Stimulated activated CD4-positive, alpha-beta T cell treated with anti-CD3 and anti-CD28 coated beads, Interleukin-12 subunit alpha, Interleukin-12 subunit beta, amount 100 ng/mL, for 24 hours (primary cell): ENCODE results near the gene OSBPL9.
"Not testable (repeated sequence)": the region's sequence is repeated elsewhere in the genome, so short reads cannot be mapped to it uniquely, and the experiment has no call there.

Experiments
- DNase-seq, 2 experiments: peaks; one replicate each; pipeline ENCODE4 v3.0.0-alpha.2; 2020; ENCODE audit warnings: low read depth in 2 of 2

The OSBPL9 gene

GRCh38 chr1:51784997-51785421, 168.1 kb downstream of the OSBPL9 start:
- no peak for DNase-seq

DNA sequence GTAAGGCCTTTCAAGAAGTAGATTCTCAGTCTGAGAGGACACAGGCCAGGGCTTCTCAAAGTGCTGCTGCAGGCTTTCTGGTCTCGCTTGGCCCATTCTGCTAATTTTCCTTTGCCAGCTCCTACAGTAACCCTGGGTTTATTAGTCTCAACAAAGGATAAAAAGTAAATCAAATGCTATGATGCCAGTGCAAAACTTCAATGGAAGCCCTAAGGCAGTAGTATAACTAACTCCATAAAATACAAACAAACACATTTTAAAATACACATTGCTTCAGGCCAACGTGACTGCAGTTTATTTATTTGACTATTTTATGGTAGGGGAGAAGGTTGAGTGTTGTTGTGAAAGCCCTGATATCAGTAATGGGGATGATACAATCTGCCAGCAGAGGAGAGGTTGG, 172.0 kb downstream of the OSBPL9 start:
- DNase-seq, result no peak

GRCh38 chr1:51789342-51789741, 172.4 kb downstream of the OSBPL9 start:
- DNase-seq, result no peak

DNA sequence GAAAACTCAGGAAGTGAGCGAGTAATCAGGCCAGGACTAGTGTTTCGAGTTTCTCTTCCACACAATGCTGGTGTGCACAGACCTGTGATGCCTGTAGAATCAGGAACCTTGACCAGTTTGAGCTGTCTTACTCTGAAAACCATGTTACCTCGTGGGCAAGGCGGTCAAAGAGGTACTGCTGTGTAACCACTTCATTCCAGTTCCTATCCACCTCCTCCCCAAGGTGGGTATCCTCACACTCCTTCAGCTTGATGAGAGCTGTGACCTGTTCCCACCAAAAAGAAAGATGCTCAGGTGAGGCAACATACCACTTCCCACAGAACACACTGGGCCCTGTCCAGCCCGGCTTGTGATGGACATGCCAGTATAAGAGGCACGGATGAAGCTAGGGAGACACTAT, 173.5 kb downstream of the OSBPL9 start:
- DNase-seq, result no peak

DNA sequence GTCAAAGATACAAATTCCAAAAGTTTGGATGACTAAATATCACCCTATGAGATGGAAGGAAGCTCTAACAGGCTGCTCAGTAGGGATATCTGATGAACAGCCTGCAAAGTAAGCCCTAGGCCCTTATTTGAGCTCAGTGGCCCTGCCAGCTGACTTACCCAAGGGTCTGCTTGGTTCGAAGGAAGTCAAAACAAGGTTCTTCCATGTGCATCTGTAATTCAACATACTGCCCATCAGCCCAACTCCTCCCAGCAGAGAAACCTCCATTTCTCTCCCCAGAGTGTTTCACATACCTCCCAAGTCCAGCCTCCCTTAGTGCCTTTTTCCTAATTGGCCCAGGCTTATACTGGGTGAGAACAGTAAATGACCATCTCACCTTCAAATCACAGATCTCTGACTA, 175.0 kb downstream of the OSBPL9 start:
- no peak for DNase-seq

- DNase-seq, result no peak
Observed at GRCh38 chr1:51792864-51793263, 176.0 kb downstream of the OSBPL9 start.

- DNase-seq, result no peak
Observed at GRCh38 chr1:51794260-51794659, 177.4 kb downstream of the OSBPL9 start.

- DNase-seq, result no peak
Observed at GRCh38 chr1:51794868-51795267, 178.0 kb downstream of the OSBPL9 start.

GRCh38 chr1:51799372-51799771, 182.5 kb downstream of the OSBPL9 start:
- DNase-seq, result no peak

DNA sequence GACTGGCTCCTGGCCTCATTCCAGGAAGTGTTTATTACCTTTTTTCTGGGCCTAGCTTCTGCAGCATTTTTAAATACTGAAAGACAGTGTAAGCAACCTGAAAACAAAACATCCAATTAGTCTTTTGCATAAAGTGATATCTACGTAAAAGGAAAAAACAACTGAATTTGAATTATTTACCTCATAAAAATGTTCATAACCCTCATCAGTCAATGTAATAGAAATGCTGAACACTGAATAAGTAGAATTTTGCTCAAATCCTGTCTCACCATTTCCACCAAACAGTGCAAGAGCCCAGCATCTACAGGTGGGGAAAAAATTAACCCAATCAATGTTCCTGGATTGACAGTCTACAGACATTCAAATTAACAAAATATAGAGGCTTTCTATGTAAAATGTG, 197.6 kb downstream of the OSBPL9 start:
- no peak for DNase-seq

GRCh38 chr1:51818487-51818886, 201.6 kb downstream of the OSBPL9 start:
- no peak for DNase-seq

DNA sequence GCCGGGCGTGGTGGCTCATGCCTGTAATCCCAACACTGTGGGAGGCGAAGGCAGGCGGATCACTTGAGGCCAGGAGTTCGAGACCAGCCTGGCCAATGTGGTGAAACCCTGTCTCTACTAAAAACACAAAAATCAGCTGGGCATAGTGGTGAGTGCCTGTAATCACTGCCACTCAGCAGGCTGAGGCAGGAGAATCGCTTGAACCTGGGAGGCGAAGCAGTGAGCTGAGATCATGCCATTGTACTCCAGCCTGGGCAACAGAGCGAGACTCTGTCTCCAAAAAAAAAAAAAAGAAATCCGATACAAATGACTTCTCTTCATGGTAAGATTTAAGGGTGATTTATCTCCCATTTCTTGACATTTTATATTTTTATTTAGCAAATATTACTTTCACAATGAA, 202.1 kb downstream of the OSBPL9 start:
- DNase-seq, result not testable (repeated sequence)

DNA sequence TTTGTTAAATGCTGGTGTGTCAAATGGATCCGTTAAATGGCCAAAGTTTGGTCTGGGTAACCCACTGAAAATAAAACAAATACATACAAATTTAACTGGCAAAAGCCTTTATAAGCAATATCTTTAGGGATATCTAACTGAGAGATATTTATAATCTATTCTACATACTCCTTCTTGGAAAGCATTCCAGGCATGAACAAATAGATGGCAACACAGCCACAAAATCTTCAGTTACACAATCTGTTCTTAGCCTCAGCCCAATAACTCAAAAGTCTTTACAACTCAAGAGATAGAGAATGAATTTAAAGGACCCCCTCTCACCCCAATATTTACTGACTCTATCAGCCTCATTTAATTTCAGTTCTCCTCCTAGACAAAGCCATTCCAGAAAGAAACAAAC, 202.9 kb downstream of the OSBPL9 start:
- DNase-seq, result no peak

GRCh38 chr1:51829058-51829457, 212.2 kb downstream of the OSBPL9 start:
- DNase-seq, result no peak

- no peak for DNase-seq
Observed at GRCh38 chr1:51833700-51834099, 216.8 kb downstream of the OSBPL9 start.

DNA sequence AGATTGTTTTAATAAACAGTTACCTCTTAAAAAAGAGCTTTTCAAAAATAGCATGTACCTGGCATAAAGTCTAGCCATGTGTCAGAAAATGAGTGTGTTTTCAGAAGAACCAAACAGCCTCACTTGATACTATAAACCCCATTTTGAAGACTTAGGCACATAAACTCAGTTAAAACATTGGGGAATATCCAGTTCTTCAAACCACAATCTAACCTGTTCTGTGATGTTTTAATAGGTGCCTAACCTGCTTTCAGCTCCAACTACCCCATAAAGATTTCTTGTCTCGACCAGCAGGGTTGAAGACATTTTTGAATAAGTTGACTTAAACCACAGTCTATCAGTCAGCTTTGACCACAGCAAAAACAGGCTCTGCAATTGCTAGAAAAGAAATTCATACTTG, 220.4 kb downstream of the OSBPL9 start:
- DNase-seq, result no peak
